ENCODE data around the gene VPS9D1.
"Not testable (repeated sequence)": the region's sequence is repeated elsewhere in the genome, so short reads cannot be mapped to it uniquely, and the experiment has no call there.

Gene VPS9D1

GRCh38 chr16:89669755-89670154 is 50.9 kb downstream of the VPS9D1 start:
- FAIRE-seq (no peak), DNase-seq (ENCODE audit: insufficient read length, low spot score) (no peak)
- no peak for TF ChIP-seq POLR2AphosphoS5 (IDR thresholded peaks at IDR 0.05; ENCODE audit: low read depth, low read length)
- TF ChIP-seq TAF1 (IDR thresholded peaks at IDR 0.05; ENCODE audit: low read depth, low read length), result no peak

- FAIRE-seq, result no peak
- no peak for TF ChIP-seq POLR2A (IDR thresholded peaks at IDR 0.05; ENCODE audit: low read depth, low read length)
- no peak for TF ChIP-seq POLR2AphosphoS5 (IDR thresholded peaks at IDR 0.05; ENCODE audit: low read depth, low read length)
- no peak for TF ChIP-seq POU2F2 (IDR thresholded peaks at IDR 0.05; ENCODE audit: low read depth, low read length)
- no peak for TF ChIP-seq PAX5 (IDR thresholded peaks at IDR 0.05; ENCODE audit: insufficient read depth, low read length, severe bottlenecking)
- no peak for TF ChIP-seq TAF1 (IDR thresholded peaks at IDR 0.05; ENCODE audit: low read depth, low read length)
- TF ChIP-seq SPI1 (IDR thresholded peaks at IDR 0.05; ENCODE audit: low read depth, low read length), result no peak
Measured at GRCh38 chr16:89668790-89669158, 51.9 kb downstream of the VPS9D1 start.

GRCh38 chr16:89667633-89668032 is 53.1 kb downstream of the VPS9D1 start:
- no peak for TF ChIP-seq SPI1 (IDR thresholded peaks at IDR 0.05; ENCODE audit: low read depth, low read length)
- no peak for TF ChIP-seq PAX5 (IDR thresholded peaks at IDR 0.05; ENCODE audit: insufficient read depth, low read length, severe bottlenecking)
- no peak for TF ChIP-seq POU2F2 (IDR thresholded peaks at IDR 0.05; ENCODE audit: low read depth, low read length)
- TF ChIP-seq TAF1 (IDR thresholded peaks at IDR 0.05; ENCODE audit: low read depth, low read length), result no peak
- TF ChIP-seq POLR2A (IDR thresholded peaks at IDR 0.05; ENCODE audit: low read depth, low read length), result no peak
- TF ChIP-seq POLR2AphosphoS5 (IDR thresholded peaks at IDR 0.05; ENCODE audit: low read depth, low read length), result no peak
- DNase-seq (ENCODE audit: insufficient read length, low spot score), result no peak
- FAIRE-seq, result no peak

More at GRCh38 chr16:89668790-89669158, 51.9 kb downstream of the VPS9D1 start:
- no peak for DNase-seq (ENCODE audit: insufficient read length, low spot score)

DNA sequence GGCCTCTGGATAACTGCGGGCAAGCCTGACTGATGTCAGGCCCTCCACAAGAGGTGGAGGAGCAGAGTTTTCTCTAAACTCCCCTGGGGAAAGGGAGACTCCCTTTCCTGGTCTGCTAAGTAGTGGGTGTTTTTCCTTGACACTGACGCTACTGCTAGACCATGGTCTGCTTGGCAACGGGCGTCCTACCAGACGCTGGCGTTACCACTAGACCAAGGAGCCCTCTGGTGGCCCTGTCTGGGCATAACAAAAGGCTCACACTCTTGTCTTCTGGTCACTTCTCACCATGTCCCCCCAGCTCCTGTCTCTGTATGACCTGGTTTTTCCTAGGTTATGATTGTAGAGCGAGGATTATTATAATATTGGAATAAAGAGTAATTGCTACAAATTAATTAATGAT is 53.7 kb downstream of the VPS9D1 start:
- DNase-seq (ENCODE audit: insufficient read length, low spot score); FAIRE-seq: not testable (repeated sequence)

DNA sequence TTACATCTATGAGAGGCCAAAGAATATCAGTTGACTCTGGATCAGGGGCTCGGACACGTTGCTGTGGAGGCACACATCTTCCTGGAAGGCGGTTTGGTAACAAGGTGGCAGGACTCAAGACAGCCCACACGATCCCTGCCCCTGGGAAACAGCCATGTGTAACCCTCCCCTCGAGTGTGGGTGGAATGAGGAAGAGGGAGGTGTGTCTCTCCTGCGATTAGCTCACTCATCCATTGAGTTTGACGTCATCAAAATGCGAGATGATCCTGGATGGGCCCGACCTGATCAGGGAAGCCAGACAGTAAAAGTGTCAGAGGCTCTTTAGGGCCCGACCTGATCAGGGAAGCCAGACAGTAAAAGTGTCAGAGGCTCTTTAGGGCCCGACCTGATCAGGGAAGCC is 56.5 kb downstream of the VPS9D1 start:
- not testable (repeated sequence) for FAIRE-seq; DNase-seq (ENCODE audit: insufficient read length, low spot score)

DNA sequence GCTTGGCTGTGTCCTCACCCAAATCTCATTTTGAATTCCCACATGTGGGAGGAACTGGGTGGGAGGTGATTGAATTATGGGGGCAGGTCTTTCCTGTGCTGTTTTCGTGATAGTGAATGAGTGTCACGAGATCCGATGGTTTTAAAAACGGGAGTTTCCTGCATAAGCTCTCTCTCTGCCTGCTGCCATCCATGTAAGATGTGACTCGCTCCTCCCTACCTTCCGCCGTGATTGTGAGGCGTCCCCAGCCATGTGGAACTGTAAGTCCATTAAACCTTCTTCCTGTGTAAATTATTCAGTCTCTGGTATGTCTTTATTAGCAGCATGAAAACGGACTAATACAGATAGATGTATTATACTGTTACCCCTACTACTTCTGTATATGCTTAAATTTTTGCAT is 59.5 kb downstream of the VPS9D1 start:
- DNase-seq (ENCODE audit: insufficient read length, low spot score), result no peak
- TF ChIP-seq SPI1 (IDR thresholded peaks at IDR 0.05; ENCODE audit: low read depth, low read length), result no peak
- TF ChIP-seq PAX5 (IDR thresholded peaks at IDR 0.05; ENCODE audit: insufficient read depth, low read length, severe bottlenecking), result no peak
- TF ChIP-seq TAF1 (IDR thresholded peaks at IDR 0.05; ENCODE audit: low read depth, low read length), result no peak
- TF ChIP-seq POU2F2 (IDR thresholded peaks at IDR 0.05; ENCODE audit: low read depth, low read length), result no peak
- no peak for TF ChIP-seq POLR2AphosphoS5 (IDR thresholded peaks at IDR 0.05; ENCODE audit: low read depth, low read length)
- TF ChIP-seq POLR2A (IDR thresholded peaks at IDR 0.05; ENCODE audit: low read depth, low read length), result no peak
- FAIRE-seq, result no peak

GRCh38 chr16:89660146-89660545 is 60.6 kb downstream of the VPS9D1 start:
- no peak for FAIRE-seq
- DNase-seq (ENCODE audit: insufficient read length, low spot score), result no peak

GRCh38 chr16:89658221-89658879 is 62.3 kb downstream of the VPS9D1 start:
- TF ChIP-seq SPI1 (IDR thresholded peaks at IDR 0.05; ENCODE audit: low read depth, low read length) (no peak), POLR2AphosphoS5 (IDR thresholded peaks at IDR 0.05; ENCODE audit: low read depth, low read length) (no peak), PAX5 (IDR thresholded peaks at IDR 0.05; ENCODE audit: insufficient read depth, low read length, severe bottlenecking) (no peak), POU2F2 (IDR thresholded peaks at IDR 0.05; ENCODE audit: low read depth, low read length) (no peak), TAF1 (IDR thresholded peaks at IDR 0.05; ENCODE audit: low read depth, low read length) (no peak), POLR2A (IDR thresholded peaks at IDR 0.05; ENCODE audit: low read depth, low read length) (no peak)
- FAIRE-seq, result no peak
- no peak for DNase-seq (ENCODE audit: insufficient read length, low spot score)

More at GRCh38 chr16:89660146-89660545, 60.6 kb downstream of the VPS9D1 start:
- TF ChIP-seq POLR2A (IDR thresholded peaks at IDR 0.05; ENCODE audit: low read depth, low read length), result no peak

- FAIRE-seq, result peak; percentile 95
- TF ChIP-seq POU2F2 (IDR thresholded peaks at IDR 0.05; ENCODE audit: low read depth, low read length), result no peak
- TF ChIP-seq POLR2A (IDR thresholded peaks at IDR 0.05; ENCODE audit: low read depth, low read length), result peak; percentile 79
- TF ChIP-seq SPI1 (IDR thresholded peaks at IDR 0.05; ENCODE audit: low read depth, low read length), result no peak
- peak; percentile 89 for TF ChIP-seq POLR2AphosphoS5 (IDR thresholded peaks at IDR 0.05; ENCODE audit: low read depth, low read length)
- TF ChIP-seq TAF1 (IDR thresholded peaks at IDR 0.05; ENCODE audit: low read depth, low read length), result peak; percentile 74
- peak; percentile 29 for TF ChIP-seq PAX5 (IDR thresholded peaks at IDR 0.05; ENCODE audit: insufficient read depth, low read length, severe bottlenecking)
- DNase-seq (ENCODE audit: insufficient read length, low spot score), result peak; percentile 98
Measured at GRCh38 chr16:89657442-89658220, 63.1 kb downstream of the VPS9D1 start, which contains the start of the genes CHMP1A and SPATA33. TSS of gene CHMP1A (minus strand) at chr16:89657708. CDS start at chr16:89657588, 120 bp downstream. TSS of gene SPATA33 (plus strand) at chr16:89657836. CDS start at chr16:89657912, 76 bp downstream.

All from GM12891 (cell line).